ENCODE measurements around the gene MYLK.

MYLK gene

DNA sequence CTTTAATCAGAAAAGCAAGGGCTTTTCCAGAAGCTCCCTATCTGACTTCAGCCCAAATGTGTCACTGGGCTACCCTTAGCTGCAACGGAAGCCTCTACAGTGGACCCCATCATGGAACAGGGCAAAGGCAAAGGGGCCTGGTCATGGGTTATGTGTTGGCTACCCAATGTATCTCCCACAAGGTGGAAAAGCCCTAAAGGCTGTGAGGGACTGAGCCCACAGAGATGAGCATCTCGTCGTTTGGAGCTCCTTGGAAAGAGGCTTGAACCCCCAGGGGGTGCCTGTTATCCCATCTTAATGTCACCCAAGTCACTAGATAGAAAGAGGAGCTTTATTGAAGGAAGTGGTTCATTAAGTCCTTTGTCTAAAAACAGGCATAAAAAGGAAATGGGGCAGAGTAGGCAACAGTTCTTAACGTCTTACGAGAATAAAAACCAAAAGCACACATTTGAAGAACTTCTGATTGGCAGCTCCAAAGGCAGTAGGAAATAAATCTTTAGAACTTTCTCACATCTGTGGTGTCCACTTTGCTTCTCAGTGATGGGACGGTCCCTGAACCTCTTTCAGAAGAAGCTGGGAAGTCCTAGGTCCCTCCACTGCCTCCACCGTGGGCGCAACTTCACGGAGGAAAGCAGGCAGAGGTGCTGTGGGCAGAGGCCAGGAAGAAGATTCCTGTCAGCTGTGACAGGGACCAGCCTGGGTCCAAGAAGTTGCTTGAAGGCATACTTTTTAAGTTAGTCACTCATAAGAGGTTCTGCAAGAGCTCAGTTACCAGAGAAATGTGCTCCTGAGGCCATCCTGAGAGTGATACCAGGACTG lies 93.7 kb downstream of the MYLK start:
- no peak for DNase-seq (ENCODE audit: low read depth, low spot score)
- TF ChIP-seq, protein P1, sequence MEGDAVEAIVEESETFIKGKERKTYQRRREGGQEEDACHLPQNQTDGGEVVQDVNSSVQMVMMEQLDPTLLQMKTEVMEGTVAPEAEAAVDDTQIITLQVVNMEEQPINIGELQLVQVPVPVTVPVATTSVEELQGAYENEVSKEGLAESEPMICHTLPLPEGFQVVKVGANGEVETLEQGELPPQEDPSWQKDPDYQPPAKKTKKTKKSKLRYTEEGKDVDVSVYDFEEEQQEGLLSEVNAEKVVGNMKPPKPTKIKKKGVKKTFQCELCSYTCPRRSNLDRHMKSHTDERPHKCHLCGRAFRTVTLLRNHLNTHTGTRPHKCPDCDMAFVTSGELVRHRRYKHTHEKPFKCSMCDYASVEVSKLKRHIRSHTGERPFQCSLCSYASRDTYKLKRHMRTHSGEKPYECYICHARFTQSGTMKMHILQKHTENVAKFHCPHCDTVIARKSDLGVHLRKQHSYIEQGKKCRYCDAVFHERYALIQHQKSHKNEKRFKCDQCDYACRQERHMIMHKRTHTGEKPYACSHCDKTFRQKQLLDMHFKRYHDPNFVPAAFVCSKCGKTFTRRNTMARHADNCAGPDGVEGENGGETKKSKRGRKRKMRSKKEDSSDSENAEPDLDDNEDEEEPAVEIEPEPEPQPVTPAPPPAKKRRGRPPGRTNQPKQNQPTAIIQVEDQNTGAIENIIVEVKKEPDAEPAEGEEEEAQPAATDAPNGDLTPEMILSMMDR (IDR thresholded peaks at IDR 0.05; ENCODE audit: insufficient read depth, low read length, missing control alignments): no peak
- ChIA-PET POLR2A (interaction anchor here (0.7 to 1.5 kb wide), 7 partner anchors 10 to 41 kb away, joined by 3 to 9 read pairs (median 3); no protein-coding TSS in a partner anchor), CTCF (interaction anchor here (0.8 to 2.5 kb wide), 11 partner anchors 9 to 150 kb away, joined by 3 to 8 read pairs (median 4); no protein-coding TSS in a partner anchor)
- H3K4me3 ChIP-seq (ENCODE audit: low read depth, low read length): no peak overlapping the region

DNA sequence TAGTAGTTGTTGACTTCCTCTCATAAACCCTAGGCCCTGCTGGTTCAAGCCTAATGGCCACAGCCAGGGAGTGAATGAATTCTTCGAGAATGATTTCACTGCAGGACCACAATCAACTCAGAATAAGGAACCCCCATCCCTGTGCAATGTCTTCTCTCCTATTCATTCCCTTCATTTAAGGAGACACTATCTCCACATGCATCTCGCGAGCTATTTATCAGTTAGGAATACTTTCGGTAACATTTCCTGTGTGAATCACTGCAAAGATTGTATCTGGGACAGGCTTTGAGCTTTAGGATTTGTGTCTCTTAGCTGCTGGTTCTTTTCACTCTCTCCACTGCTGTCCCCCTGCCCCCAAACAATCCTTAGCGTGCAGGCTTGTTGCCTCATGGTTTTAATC lies 94.4 kb downstream of the MYLK start:
- TF ChIP-seq, protein P1 (IDR thresholded peaks at IDR 0.05; ENCODE audit: insufficient read depth, low read length, missing control alignments): no peak
- POLR2A ChIA-PET: interaction anchor here (0.7 to 1.5 kb wide), 7 partner anchors 9 to 112 kb away, joined by 3 to 9 read pairs (median 3); no protein-coding TSS in a partner anchor
- CTCF ChIA-PET: interaction anchor here (0.8 to 2.5 kb wide), 9 partner anchors 11 to 151 kb away, joined by 3 to 8 read pairs (median 5); no protein-coding TSS in a partner anchor
- DNase-seq (ENCODE audit: low read depth, low spot score): peak; percentile 80
- H3K4me3 ChIP-seq (ENCODE audit: low read depth, low read length): no peak overlapping the region

DNA sequence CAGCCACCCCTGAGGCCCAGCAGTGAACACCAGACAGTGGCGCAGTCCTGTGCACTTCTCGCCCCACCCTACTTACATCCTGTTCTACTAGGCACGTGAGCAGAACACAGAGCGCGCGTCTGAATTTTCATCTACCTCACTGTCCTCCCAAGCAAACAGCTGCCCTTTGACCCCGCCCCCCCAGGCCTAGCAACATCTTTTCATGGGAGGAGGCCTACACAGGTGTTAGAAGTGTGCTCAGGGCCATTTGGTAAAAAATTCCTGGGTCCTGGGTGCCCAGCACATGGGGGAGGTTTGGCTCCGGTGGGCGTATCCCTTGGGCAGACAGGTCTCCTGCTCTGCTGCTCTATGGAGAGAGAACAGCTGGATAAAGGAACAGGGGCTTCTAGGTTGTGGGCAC lies 95.0 kb downstream of the MYLK start:
- no peak for DNase-seq (ENCODE audit: low read depth, low spot score)
- ChIA-PET CTCF (interaction anchor here (1.3 to 2.5 kb wide), 5 partner anchors 12 to 137 kb away, joined by 4 to 8 read pairs (median 6); no protein-coding TSS in a partner anchor), POLR2A (interaction anchor here (0.7 to 1.5 kb wide), 7 partner anchors 8 to 111 kb away, joined by 3 to 7 read pairs (median 3); no protein-coding TSS in a partner anchor)
- TF ChIP-seq, protein P1 (IDR thresholded peaks at IDR 0.05; ENCODE audit: insufficient read depth, low read length, missing control alignments): no peak
- H3K4me3 ChIP-seq (ENCODE audit: low read depth, low read length): no peak overlapping the region

DNA sequence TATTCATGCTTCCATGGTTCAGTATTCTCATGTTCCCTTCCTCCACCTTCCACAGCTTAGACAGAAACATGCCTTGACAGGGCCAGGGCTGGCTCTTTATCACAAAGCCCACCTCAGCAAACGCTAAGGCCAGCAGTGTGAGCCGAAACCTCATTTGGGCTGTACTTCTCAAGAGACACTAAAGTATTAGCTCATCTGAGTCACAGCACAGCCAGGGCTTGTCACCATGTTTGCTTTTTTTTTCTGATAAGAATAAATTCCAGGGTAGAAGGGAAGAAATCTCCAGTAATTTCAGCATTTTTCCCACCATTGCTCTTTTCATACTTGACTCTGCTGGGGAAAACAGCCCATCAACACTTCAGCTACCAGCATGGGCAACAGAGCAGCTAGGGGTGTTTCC lies 95.4 kb downstream of the MYLK start:
- CTCF ChIA-PET: interaction anchor here (0.6 to 1.6 kb wide), 4 partner anchors 44 to 136 kb away, joined by 3 to 6 read pairs (median 5); no protein-coding TSS in a partner anchor
- POLR2A ChIA-PET: interaction anchor here (1.0 to 1.5 kb wide), 3 partner anchors 25 to 111 kb away, joined by 3 to 4 read pairs (median 3); no protein-coding TSS in a partner anchor
- TF ChIP-seq, protein P1 (IDR thresholded peaks at IDR 0.05; ENCODE audit: insufficient read depth, low read length, missing control alignments): no peak
- no peak for DNase-seq (ENCODE audit: low read depth, low spot score)
- H3K4me3 ChIP-seq (ENCODE audit: low read depth, low read length): no peak overlapping the region

DNA sequence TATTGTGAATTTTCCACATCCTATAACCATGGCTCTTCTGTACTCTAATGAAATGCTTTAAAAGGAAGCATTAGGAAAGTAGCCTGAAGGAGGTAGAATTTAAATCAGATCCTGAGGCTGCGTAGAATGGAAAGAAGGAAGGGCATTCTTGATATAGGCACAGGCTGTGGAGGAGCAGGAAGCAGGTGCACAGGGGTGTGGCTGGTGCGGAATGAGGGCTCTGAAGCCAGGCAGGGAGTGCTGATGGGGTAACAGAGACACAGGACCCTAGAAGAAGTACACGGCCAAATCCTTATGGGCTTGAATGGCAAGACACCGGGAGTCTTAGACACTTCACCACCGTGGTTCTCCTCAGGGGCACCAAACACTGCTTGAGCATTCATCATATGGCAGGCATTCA lies 97.0 kb downstream of the MYLK start:
- TF ChIP-seq, protein P1 (IDR thresholded peaks at IDR 0.05; ENCODE audit: insufficient read depth, low read length, missing control alignments): no peak
- ChIA-PET POLR2A (no interaction called here), CTCF (no interaction called here)
- no peak for DNase-seq (ENCODE audit: low read depth, low spot score)
- H3K4me3 ChIP-seq (ENCODE audit: low read depth, low read length): no peak overlapping the region

DNA sequence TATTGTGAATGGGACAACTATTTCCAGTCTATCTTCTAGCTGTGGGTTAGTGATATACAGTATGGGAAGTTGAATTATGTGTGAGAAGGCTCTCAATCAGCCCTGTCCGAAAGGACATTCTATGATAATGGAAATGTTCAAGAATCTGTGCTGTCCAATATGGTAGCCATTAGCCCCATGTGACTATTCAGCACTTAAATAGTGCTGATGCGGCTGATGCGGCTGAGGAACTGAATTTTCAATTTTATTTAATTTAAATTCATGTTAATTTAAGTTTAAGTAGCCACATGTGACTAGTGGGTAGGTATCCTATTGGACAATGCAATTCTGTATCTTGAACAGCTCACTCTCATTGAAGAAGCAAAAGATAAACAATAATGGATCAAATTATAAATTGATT lies 98.5 kb downstream of the MYLK start:
- ChIA-PET CTCF (interaction anchor here (1.2 to 1.6 kb wide), 2 partner anchors 62 to 65 kb away, joined by 4 to 5 read pairs; no protein-coding TSS in a partner anchor), POLR2A (no interaction called here)
- TF ChIP-seq, protein P1 (IDR thresholded peaks at IDR 0.05; ENCODE audit: insufficient read depth, low read length, missing control alignments): no peak
- H3K4me3 ChIP-seq (ENCODE audit: low read depth, low read length): no peak overlapping the region
- DNase-seq (ENCODE audit: low read depth, low spot score): no peak

Measured in AG04449 (cell line).